Measurements from ENCODE around the gene R3HDM2. TPM values are rescaled to one million over a fixed set of nuclear protein-coding genes. Genes with fewer than 3 reads are reported as not detected.

Gene R3HDM2
- total RNA-seq, 4 donors from 2014 or later: 26.3 to 56.9 (median 33.3) TPM

GRCh38 chr12:57460841-57461275 is 30.0 kb upstream of the R3HDM2 start:
- intact Hi-C loops (cut with DNase I; ENCODE audit: low total_unique reads): no loop called here
- H3K4me1 ChIP-seq: peaks cover 19 to 42% (median 31%) of the 10 kb centered on the region in 4 donors
- no peaks in the 10 kb centered on the region for H3K9me3 ChIP-seq
- TF ChIP-seq EP300 (IDR thresholded peaks at IDR 0.05; ENCODE audit: low read depth) (no peak), CTCF (IDR thresholded peaks at IDR 0.05) (no peak), POLR2A (IDR thresholded peaks at IDR 0.05) (no peak), POLR2AphosphoS5 (IDR thresholded peaks at IDR 0.05) (no peak)
- in situ Hi-C loops (cut with MboI; ENCODE audit: low pct_ligation_motif_present in 1 of 4, low pct_unique_long_range_greater_than_20kb in 1 of 4, low sequenced_read_pairs in 3 of 4): no loop called here
- peaks cover 23% of the 10 kb centered on the region for H3K27me3 ChIP-seq
- no peak for DNase-seq
- WGBS, 2 donors (ENCODE audit: low coverage in 1 of 2): 4% methylated on average over 19 of the region's 19 CpGs; no CpG with 5 or more reads in 1 of the 2 donors
- peak overlapping the region; percentile 84 to 88 (median 88) for H3K27ac ChIP-seq
- H3K4me3 ChIP-seq: peak overlapping the region in 3 of 4 donors; percentile 26 to 84 (median 56)
- H3K36me3 ChIP-seq: no peaks in the 10 kb centered on the region

- intact Hi-C loops (cut with DNase I; ENCODE audit: low total_unique reads) (no loop called here), in situ Hi-C loops (cut with MboI; ENCODE audit: low pct_ligation_motif_present in 1 of 4, low pct_unique_long_range_greater_than_20kb in 1 of 4, low sequenced_read_pairs in 3 of 4) (no loop called here)
- H3K27ac ChIP-seq: peak overlapping the region; percentile 84 to 88 (median 88)
- peaks cover 19 to 46% (median 31%) of the 10 kb centered on the region in 4 donors for H3K4me1 ChIP-seq
- peaks cover 23% of the 10 kb centered on the region for H3K27me3 ChIP-seq
- WGBS, 2 donors (ENCODE audit: low coverage in 1 of 2): 0 to 3% methylated on average over 3 to 6 of the region's 6 CpGs
- H3K4me3 ChIP-seq: peak overlapping the region in 3 of 4 donors; percentile 37 to 84 (median 56)
- DNase-seq: no peak
- no peaks in the 10 kb centered on the region for H3K9me3 ChIP-seq
- TF ChIP-seq CTCF (IDR thresholded peaks at IDR 0.05): no peak
- no peak for TF ChIP-seq POLR2A (IDR thresholded peaks at IDR 0.05)
- no peak for TF ChIP-seq POLR2AphosphoS5 (IDR thresholded peaks at IDR 0.05)
- TF ChIP-seq EP300 (IDR thresholded peaks at IDR 0.05; ENCODE audit: low read depth): no peak
- no peaks in the 10 kb centered on the region for H3K36me3 ChIP-seq
Measured at GRCh38 chr12:57460468-57460784, 29.6 kb upstream of the R3HDM2 start.

- intact Hi-C loops (cut with DNase I; ENCODE audit: low total_unique reads) (no loop called here), in situ Hi-C loops (cut with MboI; ENCODE audit: low pct_ligation_motif_present in 1 of 4, low pct_unique_long_range_greater_than_20kb in 1 of 4, low sequenced_read_pairs in 3 of 4) (no loop called here)
- 0 to 4% methylated on average over 11 to 32 of the region's 36 CpGs for WGBS, 2 donors (ENCODE audit: low coverage in 1 of 2)
Measured at GRCh38 chr12:57459750-57460467, 29.1 kb upstream of the R3HDM2 start, which contains the start of gene GLI1. Gene GLI1, plus strand, starts transcription at chr12:57459785. Its CDS starts 3,907 bp downstream, at chr12:57463692.

More at GRCh38 chr12:57459750-57460467, 29.1 kb upstream of the R3HDM2 start, which contains the start of gene GLI1:
- DNase-seq: no peak
- H3K27ac ChIP-seq: peak within 1 kb of the TSS; percentile 84 to 88 (median 88)
- no peaks in the 10 kb centered on the region for H3K36me3 ChIP-seq
- peaks cover 20% of the 10 kb centered on the region for H3K27me3 ChIP-seq
- peak within 1 kb of the TSS; percentile 27 to 84 (median 46) for H3K4me3 ChIP-seq
- TF ChIP-seq CTCF (IDR thresholded peaks at IDR 0.05): no peak
- TF ChIP-seq EP300 (IDR thresholded peaks at IDR 0.05; ENCODE audit: low read depth): no peak
- no peak for TF ChIP-seq POLR2A (IDR thresholded peaks at IDR 0.05)
- no peak for TF ChIP-seq POLR2AphosphoS5 (IDR thresholded peaks at IDR 0.05)
- H3K4me1 ChIP-seq: peaks cover 19 to 46% (median 31%) of the 10 kb centered on the region in 4 donors
- no peaks in the 10 kb centered on the region for H3K9me3 ChIP-seq

Data from transverse colon (tissue), 4 donors.